ENCODE data around the gene ZDHHC11B.
"Not testable (repeated sequence)": the region's sequence is repeated elsewhere in the genome, so short reads cannot be mapped to it uniquely, and the experiment has no call there.

Gene ZDHHC11B

GRCh38 chr5:751992-752391 is 32.5 kb downstream of the ZDHHC11B start:
- not testable (repeated sequence) for DNase-seq

GRCh38 chr5:751496-751895 is 33.0 kb downstream of the ZDHHC11B start:
- DNase-seq = no peak

GRCh38 chr5:750226-750625 is 34.3 kb downstream of the ZDHHC11B start:
- not testable (repeated sequence) for DNase-seq

- no peak for DNase-seq
These were observed 35.3 kb downstream of the ZDHHC11B start for GRCh38 chr5:749101-749670.

GRCh38 chr5:748011-748980 is 36.2 kb downstream of the ZDHHC11B start:
- not testable (repeated sequence) for DNase-seq

- DNase-seq = not testable (repeated sequence)
These were observed 37.2 kb downstream of the ZDHHC11B start for GRCh38 chr5:747303-747844.

GRCh38 chr5:746258-746761 is 38.2 kb downstream of the ZDHHC11B start:
- no peak for DNase-seq

- DNase-seq = not testable (repeated sequence)
These were observed 39.0 kb downstream of the ZDHHC11B start for GRCh38 chr5:745272-746142.

GRCh38 chr5:743696-744404 is 40.7 kb downstream of the ZDHHC11B start:
- DNase-seq = not testable (repeated sequence)

- DNase-seq = not testable (repeated sequence)
These were observed 42.3 kb downstream of the ZDHHC11B start for GRCh38 chr5:742276-742675.

- not testable (repeated sequence) for DNase-seq
These were observed 50.4 kb downstream of the ZDHHC11B start for GRCh38 chr5:734145-734544.

GRCh38 chr5:732754-733454 is 51.6 kb downstream of the ZDHHC11B start:
- not testable (repeated sequence) for DNase-seq

- DNase-seq = not testable (repeated sequence)
These were observed 55.3 kb downstream of the ZDHHC11B start for GRCh38 chr5:729225-729624.

GRCh38 chr5:727087-727486 is 57.4 kb downstream of the ZDHHC11B start:
- not testable (repeated sequence) for DNase-seq

GRCh38 chr5:723865-724264 is 60.7 kb downstream of the ZDHHC11B start:
- DNase-seq = not testable (repeated sequence)

- not testable (repeated sequence) for DNase-seq
These were observed 61.2 kb downstream of the ZDHHC11B start for GRCh38 chr5:723309-723708.

GRCh38 chr5:719379-719778 is 65.2 kb downstream of the ZDHHC11B start:
- DNase-seq = not testable (repeated sequence)

- DNase-seq = no peak
These were observed 67.4 kb downstream of the ZDHHC11B start for GRCh38 chr5:717143-717542.

GRCh38 chr5:716740-717139 is 67.8 kb downstream of the ZDHHC11B start:
- DNase-seq = not testable (repeated sequence)

- DNase-seq = not testable (repeated sequence)
These were observed 68.9 kb downstream of the ZDHHC11B start for GRCh38 chr5:715636-716035.

Measured in NCI-H524 treated with DMSO at 0.1 percent for 48 hours (cell line).